Tibial artery (tissue), 4 donors: Measurements from ENCODE around the gene ENKUR.

ENCODE experiments used
- DNase-seq, 2 donors: peaks; one replicate each; pipeline ENCODE4 v3.0.0-alpha.2; 2019
- H3K27ac ChIP-seq, 2 donors: fragments of 200-600 bp; sonication (generic) in 1 of 2; 1 replicate in 1 of 2; 2 replicates in 1 of 2; pipeline ENCODE4 v1.5.1; 2018 to 2019; ENCODE audit warnings: mild to moderate bottlenecking in 1 of 2
- H3K27me3 ChIP-seq, 2 donors: fragments of 200-600 bp; sonication (generic) in 1 of 2; one replicate each; pipeline versions ENCODE4 v1.5.1 to v1.6.0; 2016 to 2019
- H3K36me3 ChIP-seq, 3 donors: fragments of 200-600 bp; sonication (generic) in 2 of 3; one replicate each; pipeline ENCODE4 v1.5.1; 2016 to 2019; ENCODE audit warnings: mild to moderate bottlenecking in 2 of 3
- H3K4me1 ChIP-seq, 4 donors: fragments of 200-600 bp; sonication (generic) in 2 of 4; 1 replicate in 3 of 4; 2 replicates in 1 of 4; pipeline ENCODE4 v1.5.1; 2016 to 2019
- H3K4me3 ChIP-seq, 2 donors: fragments of 200-600 bp; sonication (generic) in 1 of 2; 1 replicate in 1 of 2; 2 replicates in 1 of 2; pipeline ENCODE4 v1.5.1; 2018 to 2019; ENCODE audit warnings: mild to moderate bottlenecking in 2 of 2
- H3K9me3 ChIP-seq, 3 donors: fragments of 200-600 bp; sonication (generic) in 1 of 3; one replicate each; pipeline ENCODE4 v1.5.1; 2016 to 2019
- intact Hi-C: fragments of 100-400 bp; cut with DNase I; formaldehyde crosslinking; loops from one replicate; pipeline ENCODE4 v1.15.0; 2023; ENCODE audit warnings: low total_unique reads
- TF ChIP-seq, protein P1 (sequence below), 2 experiments: fragments of 200-600 bp in 1 of 2; fragments of 450-650 bp in 1 of 2; IDR thresholded peaks; one replicate each; pipeline ENCODE4 v1.5.1; 2017 to 2019; ENCODE audit warnings: antibody characterized with exemption in 2 of 2, mild to moderate bottlenecking in 1 of 2, moderate library complexity in 1 of 2

ENKUR gene

GRCh38 chr10:25024528-25024927 lies 8.6 kb upstream of the ENKUR start:
- DNase-seq, result no peak
- Histone ChIP-seq H3K27me3 (no peaks in the 10 kb centered on the region), H3K27ac (peak overlapping the region; percentile 20 to 39), H3K4me1 (peaks cover 0 to 5% (median 0%) of the 10 kb centered on the region in 4 donors), H3K9me3 (no peaks in the 10 kb centered on the region), H3K4me3 (no peak overlapping the region), H3K36me3 (no peaks in the 10 kb centered on the region)
- intact Hi-C loops, result no loop called here
- TF ChIP-seq, protein P1, sequence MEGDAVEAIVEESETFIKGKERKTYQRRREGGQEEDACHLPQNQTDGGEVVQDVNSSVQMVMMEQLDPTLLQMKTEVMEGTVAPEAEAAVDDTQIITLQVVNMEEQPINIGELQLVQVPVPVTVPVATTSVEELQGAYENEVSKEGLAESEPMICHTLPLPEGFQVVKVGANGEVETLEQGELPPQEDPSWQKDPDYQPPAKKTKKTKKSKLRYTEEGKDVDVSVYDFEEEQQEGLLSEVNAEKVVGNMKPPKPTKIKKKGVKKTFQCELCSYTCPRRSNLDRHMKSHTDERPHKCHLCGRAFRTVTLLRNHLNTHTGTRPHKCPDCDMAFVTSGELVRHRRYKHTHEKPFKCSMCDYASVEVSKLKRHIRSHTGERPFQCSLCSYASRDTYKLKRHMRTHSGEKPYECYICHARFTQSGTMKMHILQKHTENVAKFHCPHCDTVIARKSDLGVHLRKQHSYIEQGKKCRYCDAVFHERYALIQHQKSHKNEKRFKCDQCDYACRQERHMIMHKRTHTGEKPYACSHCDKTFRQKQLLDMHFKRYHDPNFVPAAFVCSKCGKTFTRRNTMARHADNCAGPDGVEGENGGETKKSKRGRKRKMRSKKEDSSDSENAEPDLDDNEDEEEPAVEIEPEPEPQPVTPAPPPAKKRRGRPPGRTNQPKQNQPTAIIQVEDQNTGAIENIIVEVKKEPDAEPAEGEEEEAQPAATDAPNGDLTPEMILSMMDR (IDR thresholded peaks at IDR 0.05), result no peak

DNA sequence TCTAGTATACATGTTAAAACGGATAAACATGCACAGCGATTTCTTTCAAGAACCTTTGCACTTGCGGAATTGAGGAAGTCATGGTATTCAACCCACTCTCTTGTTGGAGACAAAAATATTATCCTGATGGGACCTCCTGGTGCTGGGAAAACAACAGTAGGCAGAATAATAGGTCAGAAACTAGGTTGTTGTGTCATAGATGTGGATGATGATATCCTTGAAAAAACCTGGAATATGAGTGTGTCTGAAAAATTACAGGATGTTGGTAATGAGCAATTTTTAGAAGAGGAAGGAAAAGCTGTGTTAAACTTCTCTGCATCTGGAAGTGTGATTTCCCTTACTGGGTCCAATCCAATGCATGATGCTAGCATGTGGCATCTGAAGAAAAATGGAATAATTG lies 7.3 kb upstream of the ENKUR start:
- TF ChIP-seq, protein P1 (IDR thresholded peaks at IDR 0.05), result no peak
- no peaks in the 10 kb centered on the region for H3K9me3 ChIP-seq
- intact Hi-C loops, result no loop called here
- no peaks in the 10 kb centered on the region for H3K27me3 ChIP-seq
- H3K27ac ChIP-seq, result no peak overlapping the region
- H3K4me1 ChIP-seq, result peaks cover 0 to 6% (median 0%) of the 10 kb centered on the region in 4 donors
- no peak for DNase-seq
- no peak overlapping the region for H3K4me3 ChIP-seq
- no peaks in the 10 kb centered on the region for H3K36me3 ChIP-seq

- Histone ChIP-seq H3K4me1 (peaks cover 0 to 14% (median 2%) of the 10 kb centered on the region in 4 donors), H3K27ac (no peak overlapping the region), H3K4me3 (no peak overlapping the region), H3K27me3 (no peaks in the 10 kb centered on the region), H3K36me3 (no peaks in the 10 kb centered on the region), H3K9me3 (no peaks in the 10 kb centered on the region)
- TF ChIP-seq, protein P1 (IDR thresholded peaks at IDR 0.05), result no peak
- no peak for DNase-seq
- intact Hi-C loops, result loop anchor here (5.0 kb wide), 1 partner anchor 296 kb away; the partner anchor contains the start of gene ARHGAP21
Measured at GRCh38 chr10:25018703-25019102, 2.7 kb upstream of the ENKUR start.

DNA sequence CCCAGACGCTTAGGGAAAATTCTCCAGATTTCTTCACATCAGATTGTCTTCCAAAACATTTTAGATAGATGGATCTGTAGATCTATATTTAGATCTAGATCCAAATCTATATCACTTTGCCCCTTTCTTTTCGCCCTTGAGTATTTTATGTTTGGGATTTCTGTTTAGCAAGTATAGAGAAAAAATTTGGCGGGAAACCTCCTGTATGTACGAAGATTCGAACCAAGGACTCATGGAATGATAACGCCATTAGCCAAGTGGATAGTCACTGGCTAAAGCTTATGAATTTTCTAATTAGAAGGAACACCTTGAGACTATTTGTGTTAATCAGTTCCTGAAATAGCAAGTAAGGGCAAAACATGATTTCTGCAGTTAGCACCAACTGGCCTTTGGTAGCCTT lies 1.7 kb upstream of the ENKUR start:
- TF ChIP-seq, protein P1 (IDR thresholded peaks at IDR 0.05), result no peak
- peak overlapping the region; percentile 83 for H3K27ac ChIP-seq
- no peak for DNase-seq
- no peaks in the 10 kb centered on the region for H3K36me3 ChIP-seq
- H3K4me1 ChIP-seq, result peaks cover 0 to 13% (median 2%) of the 10 kb centered on the region in 4 donors
- intact Hi-C loops, result loop anchor here (5.0 kb wide), 1 partner anchor 295 kb away; the partner anchor contains the start of gene ARHGAP21
- no peak overlapping the region for H3K4me3 ChIP-seq
- H3K9me3 ChIP-seq, result no peaks in the 10 kb centered on the region
- no peaks in the 10 kb centered on the region for H3K27me3 ChIP-seq

- TF ChIP-seq, protein P1 (IDR thresholded peaks at IDR 0.05), result no peak
- intact Hi-C loops, result loop anchor here (5.0 kb wide), 1 partner anchor 295 kb away; the partner anchor contains the start of gene ARHGAP21
Measured at GRCh38 chr10:25017154-25017590, 1.2 kb upstream of the ENKUR start.

More at GRCh38 chr10:25017154-25017590, 1.2 kb upstream of the ENKUR start:
- Histone ChIP-seq H3K4me3 (peak overlapping the region; percentile 66 to 70), H3K27me3 (no peaks in the 10 kb centered on the region), H3K27ac (peak overlapping the region; percentile 83), H3K4me1 (peaks cover 0 to 13% (median 2%) of the 10 kb centered on the region in 4 donors), H3K9me3 (no peaks in the 10 kb centered on the region), H3K36me3 (no peaks in the 10 kb centered on the region)
- DNase-seq, result no peak
